ENCODE results near the gene AVPR2.

AVPR2 gene

GRCh38 chrX:153876112-153876491, 28.4 kb upstream of the AVPR2 start:
- Histone ChIP-seq H3K4me2 (ENCODE audit: low read length) (no peak overlapping the region), H3K9me3 (ENCODE audit: insufficient read depth, low read length) (no peaks in the 10 kb centered on the region), H4K20me1 (ENCODE audit: insufficient read depth, low read length) (peaks cover 27% of the 10 kb centered on the region), H3K36me3 (replicated peaks; ENCODE audit: low read depth, low read length) (no peaks in the 10 kb centered on the region), H3K27me3 (ENCODE audit: low read depth, low read length) (no peaks in the 10 kb centered on the region), H2AFZ (ENCODE audit: low read depth, low read length) (no peak overlapping the region), H3K4me1 (ENCODE audit: low read length) (peaks cover 35% of the 10 kb centered on the region), H3K9ac (ENCODE audit: low read length) (no peak overlapping the region), H3K4me3 (ENCODE audit: low read length) (no peak overlapping the region), H3K27ac (ENCODE audit: low read length) (no peak overlapping the region), H3K79me2 (ENCODE audit: low read length) (no peaks in the 10 kb centered on the region)
- TF ChIP-seq, protein P1, sequence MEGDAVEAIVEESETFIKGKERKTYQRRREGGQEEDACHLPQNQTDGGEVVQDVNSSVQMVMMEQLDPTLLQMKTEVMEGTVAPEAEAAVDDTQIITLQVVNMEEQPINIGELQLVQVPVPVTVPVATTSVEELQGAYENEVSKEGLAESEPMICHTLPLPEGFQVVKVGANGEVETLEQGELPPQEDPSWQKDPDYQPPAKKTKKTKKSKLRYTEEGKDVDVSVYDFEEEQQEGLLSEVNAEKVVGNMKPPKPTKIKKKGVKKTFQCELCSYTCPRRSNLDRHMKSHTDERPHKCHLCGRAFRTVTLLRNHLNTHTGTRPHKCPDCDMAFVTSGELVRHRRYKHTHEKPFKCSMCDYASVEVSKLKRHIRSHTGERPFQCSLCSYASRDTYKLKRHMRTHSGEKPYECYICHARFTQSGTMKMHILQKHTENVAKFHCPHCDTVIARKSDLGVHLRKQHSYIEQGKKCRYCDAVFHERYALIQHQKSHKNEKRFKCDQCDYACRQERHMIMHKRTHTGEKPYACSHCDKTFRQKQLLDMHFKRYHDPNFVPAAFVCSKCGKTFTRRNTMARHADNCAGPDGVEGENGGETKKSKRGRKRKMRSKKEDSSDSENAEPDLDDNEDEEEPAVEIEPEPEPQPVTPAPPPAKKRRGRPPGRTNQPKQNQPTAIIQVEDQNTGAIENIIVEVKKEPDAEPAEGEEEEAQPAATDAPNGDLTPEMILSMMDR (IDR thresholded peaks at IDR 0.05; ENCODE audit: low read depth, low read length) = no peak

GRCh38 chrX:153877571-153878261, 26.8 kb upstream of the AVPR2 start:
- no peak overlapping the region for H3K4me3 ChIP-seq (ENCODE audit: low read length)
- H3K4me1 ChIP-seq (ENCODE audit: low read length) = peaks cover 42% of the 10 kb centered on the region
- no peak overlapping the region for H3K27ac ChIP-seq (ENCODE audit: low read length)
- H3K36me3 ChIP-seq (replicated peaks; ENCODE audit: low read depth, low read length) = no peaks in the 10 kb centered on the region
- no peaks in the 10 kb centered on the region for H3K9me3 ChIP-seq (ENCODE audit: insufficient read depth, low read length)
- no peaks in the 10 kb centered on the region for H3K27me3 ChIP-seq (ENCODE audit: low read depth, low read length)
- TF ChIP-seq, protein P1 (IDR thresholded peaks at IDR 0.05; ENCODE audit: low read depth, low read length) = no peak
- no peak for TF ChIP-seq EZH2phosphoT487 (IDR thresholded peaks at IDR 0.05; ENCODE audit: low read depth)
- H3K79me2 ChIP-seq (ENCODE audit: low read length) = no peaks in the 10 kb centered on the region
- no peak overlapping the region for H3K4me2 ChIP-seq (ENCODE audit: low read length)
- H4K20me1 ChIP-seq (ENCODE audit: insufficient read depth, low read length) = peaks cover 36% of the 10 kb centered on the region
- no peak overlapping the region for H3K9ac ChIP-seq (ENCODE audit: low read length)
- H2AFZ ChIP-seq (ENCODE audit: low read depth, low read length) = no peak overlapping the region

- no peaks in the 10 kb centered on the region for H3K36me3 ChIP-seq (replicated peaks; ENCODE audit: low read depth, low read length)
- no peak overlapping the region for H3K9ac ChIP-seq (ENCODE audit: low read length)
- no peaks in the 10 kb centered on the region for H3K27me3 ChIP-seq (ENCODE audit: low read depth, low read length)
- peaks cover 44% of the 10 kb centered on the region for H3K4me1 ChIP-seq (ENCODE audit: low read length)
- TF ChIP-seq, protein P1 (IDR thresholded peaks at IDR 0.05; ENCODE audit: low read depth, low read length) = no peak
- TF ChIP-seq EZH2phosphoT487 (IDR thresholded peaks at IDR 0.05; ENCODE audit: low read depth) = no peak
- no peak overlapping the region for H3K27ac ChIP-seq (ENCODE audit: low read length)
- H3K4me3 ChIP-seq (ENCODE audit: low read length) = no peak overlapping the region
- H2AFZ ChIP-seq (ENCODE audit: low read depth, low read length) = no peak overlapping the region
- H3K4me2 ChIP-seq (ENCODE audit: low read length) = 0 out of 2 replicates have a peak overlapping the region, but pooled peaks have one; percentile 68
- H3K9me3 ChIP-seq (ENCODE audit: insufficient read depth, low read length) = no peaks in the 10 kb centered on the region
- H4K20me1 ChIP-seq (ENCODE audit: insufficient read depth, low read length) = peaks cover 31% of the 10 kb centered on the region
- H3K79me2 ChIP-seq (ENCODE audit: low read length) = no peaks in the 10 kb centered on the region
These were observed 26.1 kb upstream of the AVPR2 start for GRCh38 chrX:153878345-153878744.

GRCh38 chrX:153878969-153879653, 25.4 kb upstream of the AVPR2 start:
- no peak overlapping the region for H2AFZ ChIP-seq (ENCODE audit: low read depth, low read length)
- H3K36me3 ChIP-seq (replicated peaks; ENCODE audit: low read depth, low read length) = no peaks in the 10 kb centered on the region
- H3K9ac ChIP-seq (ENCODE audit: low read length) = no peak overlapping the region
- H3K4me3 ChIP-seq (ENCODE audit: low read length) = peak overlapping the region; percentile 67
- peaks cover 24% of the 10 kb centered on the region for H4K20me1 ChIP-seq (ENCODE audit: insufficient read depth, low read length)
- no peaks in the 10 kb centered on the region for H3K9me3 ChIP-seq (ENCODE audit: insufficient read depth, low read length)
- TF ChIP-seq, protein P1 (IDR thresholded peaks at IDR 0.05; ENCODE audit: low read depth, low read length) = no peak
- TF ChIP-seq EZH2phosphoT487 (IDR thresholded peaks at IDR 0.05; ENCODE audit: low read depth) = no peak
- peaks cover 44% of the 10 kb centered on the region for H3K4me1 ChIP-seq (ENCODE audit: low read length)
- peak overlapping the region; percentile 68 for H3K4me2 ChIP-seq (ENCODE audit: low read length)
- no peaks in the 10 kb centered on the region for H3K79me2 ChIP-seq (ENCODE audit: low read length)
- H3K27ac ChIP-seq (ENCODE audit: low read length) = no peak overlapping the region
- no peaks in the 10 kb centered on the region for H3K27me3 ChIP-seq (ENCODE audit: low read depth, low read length)
